LHCN-M2 (cell line): ENCODE results near the gene XAGE1B. TPM values are rescaled to one million over a fixed set of nuclear protein-coding genes. Genes with fewer than 3 reads are reported as not detected.

Source experiments
- total RNA-seq: library from RNA; depleted of rRNA; stranded (reverse); fragments of >200 nt; gene quantifications from 2 replicates; pipeline ENCODE4 v1.2.3, GENCODE V29; 2014; rRNA removed

XAGE1B gene
- total RNA-seq, 1 experiment from 2014 or later = not detected

Other genes with a start within 250 kb of the XAGE1B start
- gene XAGE2, start 148.0 kb downstream of the XAGE1B start, total RNA-seq = not detected in 2 replicates
- gene XAGE1A, start 21.3 kb downstream of the XAGE1B start, total RNA-seq = not detected in 2 replicates
- gene SSX7, start 137.8 kb upstream of the XAGE1B start, total RNA-seq = not detected in 2 replicates
- not detected in 2 replicates for gene SSX2, start 190.1 kb upstream of the XAGE1B start, total RNA-seq
- not detected in 2 replicates for gene SSX2B, start 234.2 kb upstream of the XAGE1B start, total RNA-seq